GM12892 (cell line): ENCODE data around the gene R3HDM2.

Experiments used
- DNase-seq: peaks from one replicate; pipeline ENCODE4 v3.0.0; 2011; ENCODE audit not compliant: insufficient read length
- FAIRE-seq: peaks from 2 replicates; lab custom pipeline; 2011; peaks lifted over from hg19 to GRCh38; lab: Jason Lieb, UNC
- POLR2A ChIP-seq: IDR thresholded peaks from 2 replicates; pipeline ENCODE4 v1.6.1; 2011; ENCODE audit warnings: low read depth, low read length, control low read depth
- POLR2AphosphoS5 ChIP-seq: IDR thresholded peaks from 2 replicates; pipeline ENCODE4 v1.6.1; 2011; ENCODE audit warnings: low read depth, low read length, control low read depth
- TAF1 ChIP-seq: IDR thresholded peaks from 2 replicates; pipeline ENCODE4 v1.6.1; 2011; ENCODE audit warnings: low read depth, mild to moderate bottlenecking, control low read depth, low read length, borderline replicate concordance

R3HDM2 gene

GRCh38 chr12:57230381-57231155, 200.3 kb downstream of the R3HDM2 start:
- TF ChIP-seq POLR2A: peak; percentile 7; the same call in 1 of the 2 replicates
- no peak for TF ChIP-seq POLR2AphosphoS5
- DNase-seq (no peak), FAIRE-seq (no peak)

- DNase-seq: peak; percentile 98
- TF ChIP-seq POLR2AphosphoS5: peak; percentile 70
- TF ChIP-seq TAF1: no peak
- TF ChIP-seq POLR2A: peak; percentile 59
- peak; percentile 98 for FAIRE-seq
These were observed 201.0 kb downstream of the R3HDM2 start, which contains the start of gene SHMT2 for GRCh38 chr12:57229634-57230380. SHMT2 (plus strand) TSS chr12:57229711; CDS start chr12:57229779, 68 bp downstream.

GRCh38 chr12:57229046-57229633, 201.7 kb downstream of the R3HDM2 start:
- FAIRE-seq (no peak), DNase-seq (no peak)
- TF ChIP-seq POLR2AphosphoS5 (no peak), POLR2A (no peak), TAF1 (no peak)

DNA sequence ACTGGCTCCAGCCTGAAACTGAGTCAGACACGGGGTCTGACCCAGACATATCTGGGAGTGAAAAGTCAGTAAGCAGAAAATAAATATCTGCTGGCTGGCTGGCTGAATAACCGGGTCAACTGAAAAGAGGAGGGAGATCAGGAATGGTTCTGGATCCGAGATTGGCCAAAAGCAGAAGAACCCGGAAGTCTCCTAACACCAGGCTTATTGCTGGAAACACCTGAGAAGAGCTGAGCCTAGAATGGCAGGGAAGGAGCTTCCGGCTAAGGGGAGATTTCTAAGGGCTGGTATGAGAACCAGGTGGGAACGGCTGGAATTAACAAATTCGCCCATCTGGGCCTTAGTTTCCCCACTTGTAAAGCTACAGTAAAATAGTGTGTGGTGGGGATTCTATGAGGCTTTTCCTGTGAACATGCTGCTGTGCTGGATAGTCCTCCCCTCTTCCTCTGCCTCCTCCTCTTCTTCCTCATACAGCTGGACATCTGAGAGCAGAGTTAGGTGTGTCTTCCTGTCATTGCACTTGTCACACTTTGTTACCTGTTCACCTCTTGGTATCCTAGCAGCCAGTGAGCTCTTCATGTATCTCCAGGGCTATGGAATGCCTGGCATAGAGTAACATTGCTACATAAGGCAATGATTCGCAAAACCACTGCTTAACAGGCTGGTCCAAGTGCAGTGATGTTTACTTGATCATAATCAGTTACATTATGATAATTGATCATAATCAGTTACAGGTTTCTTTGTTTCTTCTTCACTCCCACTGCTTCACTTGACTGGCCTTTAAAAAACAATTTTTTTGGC, 203.3 kb downstream of the R3HDM2 start:
- FAIRE-seq (no peak), DNase-seq (no peak)
- no peak for TF ChIP-seq TAF1

DNA sequence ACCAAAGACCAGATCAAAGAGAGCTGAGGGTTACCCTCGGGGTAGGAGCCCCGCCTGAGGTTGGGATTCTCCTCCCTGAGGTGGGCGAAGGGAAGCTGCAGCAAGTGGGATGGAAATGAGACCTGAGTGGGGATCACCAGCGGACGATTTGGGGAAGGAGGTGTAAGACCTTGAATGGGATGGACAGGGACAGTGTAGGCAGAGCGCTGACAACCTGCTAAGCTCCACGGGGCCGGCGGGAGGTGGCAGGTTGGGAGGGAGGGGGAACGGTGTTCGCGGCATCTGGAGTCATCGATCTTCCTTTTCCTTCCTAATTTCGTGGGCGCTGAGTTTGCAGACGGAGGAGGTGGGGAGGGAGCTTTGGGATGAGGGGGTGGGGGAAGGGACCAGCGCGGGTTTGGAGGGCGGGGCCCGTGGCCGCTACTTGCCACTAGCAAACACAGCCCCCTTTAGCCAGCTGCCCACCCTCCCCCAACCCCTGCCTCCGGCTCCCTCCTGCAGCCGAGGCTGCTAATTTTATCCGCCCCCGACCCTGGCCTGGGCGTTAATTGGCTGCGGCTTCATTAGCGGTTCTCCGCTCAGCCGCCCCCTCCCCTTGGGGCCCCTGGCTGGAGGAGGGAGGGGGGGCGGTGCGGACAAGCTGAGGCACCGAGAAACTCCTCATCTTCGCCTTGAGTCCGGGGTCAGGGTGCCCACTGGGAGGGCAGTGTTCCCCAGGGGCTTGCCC, 204.1 kb downstream of the R3HDM2 start:
- DNase-seq: no peak
- no peak for TF ChIP-seq POLR2A
- TF ChIP-seq POLR2AphosphoS5: no peak
- TF ChIP-seq TAF1: no peak
- FAIRE-seq: no peak

GRCh38 chr12:57225680-57226210, 205.1 kb downstream of the R3HDM2 start:
- TF ChIP-seq POLR2A (no peak), POLR2AphosphoS5 (no peak), TAF1 (no peak)
- DNase-seq: no peak
- FAIRE-seq: no peak

GRCh38 chr12:57224973-57225679, 205.7 kb downstream of the R3HDM2 start:
- TF ChIP-seq POLR2AphosphoS5 (no peak), TAF1 (no peak), POLR2A (no peak)
- FAIRE-seq: no peak
- DNase-seq: no peak

GRCh38 chr12:57224278-57224972, 206.4 kb downstream of the R3HDM2 start:
- DNase-seq (no peak), FAIRE-seq (no peak)
- TF ChIP-seq TAF1: no peak
- TF ChIP-seq POLR2A: no peak
- no peak for TF ChIP-seq POLR2AphosphoS5

- DNase-seq: no peak
- no peak for FAIRE-seq
- no peak for TF ChIP-seq POLR2A
- no peak for TF ChIP-seq POLR2AphosphoS5
- no peak for TF ChIP-seq TAF1
These were observed 207.4 kb downstream of the R3HDM2 start for GRCh38 chr12:57223191-57224165.
